A549 (cell line): ENCODE measurements around the gene IL21R. TPM values are rescaled to one million over a fixed set of nuclear protein-coding genes. Genes with fewer than 3 reads are reported as not detected.
A peak's percentile ranks its signal among the peaks of the same experiment; 100 is the strongest.
"Not testable (repeated sequence)": the region's sequence is repeated elsewhere in the genome, so short reads cannot be mapped to it uniquely, and the experiment has no call there.

Source experiments
- ATAC-seq, 2 experiments: fragments of 200-7000 bp in 1 of 2; fragments of >200 bp in 1 of 2; cut with Nextera tagmentation in 1 of 2; cut with Tn5 transposase in 1 of 2; 3 replicates each; pipeline versions ENCODE4 v1.8.0 to v1.9.1; 2018 to 2020; ENCODE audit warnings: mild to moderate bottlenecking in 1 of 2, moderate library complexity in 1 of 2
- CTCF ChIA-PET: fragments of 300-600 bp; sonication (Branson Sonifier 250); formaldehyde crosslinking; extraction: SDS; loops from one replicate; lab custom pipeline; 2021; ENCODE audit warnings: antibody characterized with exemption, inconsistent platforms; lab: Yijun Ruan, JAX
- POLR2A ChIA-PET: fragments of 350-600 bp; formaldehyde crosslinking; extraction: SDS; loops from one replicate; lab custom pipeline; 2021; ENCODE audit warnings: antibody characterized with exemption, inconsistent platforms; lab: Yijun Ruan, JAX
- DNase-seq, 2 experiments: peaks; one replicate each; pipeline versions ENCODE4 v3.0.0 to v3.0.0-alpha.2; 2011 to 2016; ENCODE audit warnings: low read depth in 1 of 2, low spot score in 1 of 2
- FAIRE-seq: peaks from 2 replicates; lab custom pipeline; 2011; peaks lifted over from hg19 to GRCh38; lab: Jason Lieb, UNC
- H3K27ac ChIP-seq, 2 experiments: fragments of >200 bp; sonication (Bioruptor Twin); formaldehyde crosslinking; 3 replicates each; pipeline ENCODE4 v1.5.1; 2016 to 2017
- H3K4me1 ChIP-seq: fragments of >200 bp; sonication (Bioruptor Twin); formaldehyde crosslinking; 3 replicates; pipeline ENCODE4 v1.6.1; 2016
- H3K4me2 ChIP-seq: fragments of >200 bp; sonication (Bioruptor Twin); formaldehyde crosslinking; 3 replicates; pipeline ENCODE4 v1.6.1; 2016
- H3K4me3 ChIP-seq: fragments of >200 bp; sonication (Bioruptor Twin); formaldehyde crosslinking; 3 replicates; pipeline ENCODE4 v1.5.1; 2016
- H3K9me3 ChIP-seq: fragments of >200 bp; sonication (Bioruptor Twin); formaldehyde crosslinking; 3 replicates; pipeline ENCODE4 v1.6.1; 2016
- ATOH8 ChIP-seq: fragments of 250-450 bp; sonication (Bioruptor Pico); IDR thresholded peaks from 2 replicates; pipeline ENCODE4 v1.5.0; 2020; ENCODE audit warnings: low read depth, mild to moderate bottlenecking, moderate library complexity
- CTCF ChIP-seq: fragments of >200 bp; sonication (Bioruptor Twin); formaldehyde crosslinking; IDR thresholded peaks from 3 replicates; pipeline ENCODE4 v1.5.1; 2016
- E2F6 ChIP-seq: IDR thresholded peaks from 2 replicates; pipeline ENCODE4 v1.6.1; 2012; ENCODE audit warnings: low read depth, borderline replicate concordance
- EHF ChIP-seq: fragments of 250-450 bp; sonication (Bioruptor Pico); IDR thresholded peaks from 2 replicates; pipeline ENCODE4 v1.5.0; 2020; ENCODE audit warnings: mild to moderate bottlenecking
- ELK1 ChIP-seq: fragments of 150-350 bp; IDR thresholded peaks from 2 replicates; pipeline ENCODE4 v1.6.1; 2014; ENCODE audit warnings: low read depth, mild to moderate bottlenecking, low read length
- FOSL2 ChIP-seq, 2 experiments: fragments of 450-650 bp in 1 of 2; fragments of >200 bp in 1 of 2; sonication (Bioruptor Twin) in 1 of 2; formaldehyde crosslinking; IDR thresholded peaks; 2 replicates each; pipeline versions ENCODE4 v1.5.0 to v1.6.1; 2016 to 2020; ENCODE audit warnings: mild to moderate bottlenecking in 1 of 2, moderate library complexity in 1 of 2
- HES2 ChIP-seq: fragments of >200 bp; sonication (Bioruptor Twin); formaldehyde crosslinking; IDR thresholded peaks from 2 replicates; pipeline ENCODE4 v1.6.1; 2016
- HMGXB4 ChIP-seq: fragments of 250-450 bp; sonication (Bioruptor Pico); IDR thresholded peaks from 2 replicates; pipeline ENCODE4 v1.5.0; 2021; ENCODE audit warnings: mild to moderate bottlenecking, moderate library complexity, borderline replicate concordance
- HOXA7 ChIP-seq: fragments of 250-450 bp; sonication (Bioruptor Pico); IDR thresholded peaks from 2 replicates; pipeline ENCODE4 v1.5.0; 2020; ENCODE audit warnings: mild to moderate bottlenecking, moderate library complexity
- JUNB ChIP-seq: fragments of >200 bp; sonication (Bioruptor Twin); formaldehyde crosslinking; IDR thresholded peaks from 2 replicates; pipeline ENCODE4 v1.6.1; 2016
- KDM1A ChIP-seq: fragments of 200-600 bp; sonication (generic); IDR thresholded peaks from 2 replicates; pipeline ENCODE4 v1.6.1; 2016; ENCODE audit warnings: low read depth, mild to moderate bottlenecking
- MAFK ChIP-seq: fragments of 450-650 bp; IDR thresholded peaks from 2 replicates; pipeline ENCODE4 v1.6.1; 2014; ENCODE audit not compliant: partially characterized antibody
- MYC ChIP-seq: IDR thresholded peaks from 2 replicates; pipeline ENCODE4 v1.6.1; 2012; ENCODE audit warnings: mild to moderate bottlenecking, inconsistent platforms, low read length, improper control_type of control experiment, borderline replicate concordance
- NR3C1 ChIP-seq: fragments of >200 bp; sonication (Bioruptor Twin); formaldehyde crosslinking; IDR thresholded peaks from 3 replicates; pipeline ENCODE4 v1.6.1; 2017
- PHF8 ChIP-seq: fragments of 200-600 bp; sonication (generic); IDR thresholded peaks from 2 replicates; pipeline ENCODE4 v1.6.1; 2016; ENCODE audit warnings: low read depth, mild to moderate bottlenecking, antibody characterized with exemption, moderate library complexity, borderline replicate concordance
- RAD21 ChIP-seq, 2 experiments: fragments of >200 bp in 1 of 2; sonication (Bioruptor Twin) in 1 of 2; formaldehyde crosslinking in 1 of 2; IDR thresholded peaks in 1 of 2; conservative IDR thresholded peaks in 1 of 2; 2 replicates in 1 of 2; 3 replicates in 1 of 2; pipeline ENCODE4 v1.6.1; 2012 to 2018; ENCODE audit warnings: inconsistent platforms in 1 of 2
- RFX5 ChIP-seq: fragments of 450-650 bp; IDR thresholded peaks from 2 replicates; pipeline ENCODE4 v1.7.1; 2014; ENCODE audit warnings: antibody characterized with exemption, mild to moderate bottlenecking, moderate library complexity
- SREBF2 ChIP-seq: fragments of 450-650 bp; IDR thresholded peaks from 2 replicates; pipeline ENCODE4 v1.6.1; 2014; ENCODE audit warnings: mild to moderate bottlenecking, moderate library complexity
- TP53 ChIP-seq: fragments of 250-450 bp; sonication (Bioruptor Pico); IDR thresholded peaks from 2 replicates; pipeline ENCODE4 v1.5.0; 2021; ENCODE audit warnings: mild to moderate bottlenecking, moderate library complexity
- ZNF302 ChIP-seq: fragments of 250-450 bp; sonication (Bioruptor Pico); IDR thresholded peaks from 2 replicates; pipeline ENCODE4 v1.9.0; 2021; ENCODE audit warnings: inconsistent platforms, mild to moderate bottlenecking, moderate library complexity
- WGBS: methylation state at CpG from one replicate; pipeline ENCODE4 v1.1.6; 2017; ENCODE audit errors: missing lambda C conversion rate; 5-methylcytosine and 5-hydroxymethylcytosine counted together
- polyA plus RNA-seq, 4 experiments: library from polyadenylated mRNA; depleted of rRNA in 3 of 4; stranded (reverse); fragments of >200 nt; fragmentation: RNase III in 1 of 4; extraction: RNeasy Plus Mini Kit Qiagen cat#74134 plus additional on column Dnase treatment in 1 of 4; gene quantifications; 2 replicates in 3 of 4; 3 replicates in 1 of 4; pipeline ENCODE4 v1.2.3, GENCODE V29; 2011 to 2017

IL21R gene
- polyA plus RNA-seq, 2 of the 4 experiments (the other 2 are of a cell fraction) = 0.04 to 0.09 TPM

GRCh38 chr16:27408602-27409031, 6.6 kb downstream of the IL21R start:
- DNase-seq (no peak), FAIRE-seq (no peak), ATAC-seq (no peak)
- H3K9me3 ChIP-seq = peaks cover 10% of the 10 kb centered on the region; the same call in 2 of the 3 replicates
- H3K27ac ChIP-seq = no peak overlapping the region
- 65% methylated on average over 6 of the region's 6 CpGs for WGBS
- no peak overlapping the region for H3K4me3 ChIP-seq
- ChIA-PET CTCF (no interaction called here), POLR2A (interaction anchor here (1.3 kb wide), 1 partner anchor 205 kb away, joined by 3 read pairs; the partner anchor contains the start of gene KDM8)
- TF ChIP-seq FOSL2 (IDR thresholded peaks at IDR 0.05) (no peak), FOSL2 (CRISPR knock-in tag; IDR thresholded peaks at IDR 0.05) (no peak), SREBF2 (no peak), ZNF302 (CRISPR knock-in tag) (no peak), ATOH8 (CRISPR knock-in tag) (no peak)
- H3K4me2 ChIP-seq = no peak overlapping the region
- H3K4me1 ChIP-seq = peaks cover 4% of the 10 kb centered on the region; the same call in 1 of the 3 replicates

GRCh38 chr16:27409958-27410357, 8.0 kb downstream of the IL21R start:
- H3K9me3 ChIP-seq = peaks cover 10% of the 10 kb centered on the region; the same call in 2 of the 3 replicates
- H3K4me1 ChIP-seq, FAIRE-seq, ATAC-seq, DNase-seq, POLR2A ChIA-PET, H3K4me2 ChIP-seq, H3K4me3 ChIP-seq, H3K27ac ChIP-seq: not testable (repeated sequence)
- CTCF ChIA-PET = interaction anchor here (0.6 kb wide), 1 partner anchor 230 kb away, joined by 4 read pairs; no protein-coding TSS in a partner anchor
- WGBS = 6% methylated on average over 2 of the region's 2 CpGs

- Histone ChIP-seq H3K4me3 (no peak overlapping the region), H3K4me2 (no peak overlapping the region), H3K9me3 (peaks cover 10% of the 10 kb centered on the region; the same call in 2 of the 3 replicates), H3K4me1 (peaks cover 4% of the 10 kb centered on the region; the same call in 1 of the 3 replicates), H3K27ac (no peak overlapping the region)
- TF ChIP-seq HMGXB4 (CRISPR knock-in tag) (no peak), EHF (CRISPR knock-in tag) (no peak), TP53 (CRISPR knock-in tag) (no peak), E2F6 (no peak), RAD21 (conservative IDR thresholded peaks at IDR 0.05 in 1 of 2, IDR thresholded peaks at IDR 0.05 in 1 of 2) (no peak), ELK1 (no peak), JUNB (no peak), MYC (no peak), HES2 (no peak), NR3C1 (no peak), KDM1A (no peak), HOXA7 (CRISPR knock-in tag) (no peak), CTCF (no peak), MAFK (no peak), RFX5 (no peak), PHF8 (no peak)
- CTCF ChIA-PET = interaction anchor here (0.6 kb wide), 1 partner anchor 231 kb away, joined by 4 read pairs; no protein-coding TSS in a partner anchor
- POLR2A ChIA-PET = no interaction called here
- FAIRE-seq = peak; percentile 32
- no peak for ATAC-seq
- DNase-seq = no peak
- WGBS = 9% methylated on average over 1 of the region's 1 CpG
Observed at GRCh38 chr16:27410761-27411160, 8.8 kb downstream of the IL21R start.
